Right atrium auricular region (tissue), 2 donors: ENCODE results near the gene TVP23C. TPM values are rescaled to one million over a fixed set of nuclear protein-coding genes. Genes with fewer than 3 reads are reported as not detected.

ENCODE experiments used
- DNase-seq: peaks from one replicate; pipeline ENCODE4 v3.0.0-alpha.2; 2019; ENCODE audit warnings: low spot score
- H3K27ac ChIP-seq, 2 donors: fragments of 200-600 bp; sonication (generic); 1 replicate in 1 of 2; 2 replicates in 1 of 2; pipeline ENCODE4 v1.5.1; 2016 to 2019
- H3K27me3 ChIP-seq, 2 donors: fragments of 200-600 bp; sonication (generic); one replicate each; pipeline versions ENCODE4 v1.5.1 to v1.6.0; 2017 to 2019
- H3K36me3 ChIP-seq: fragments of 200-600 bp; sonication (generic); one replicate; pipeline ENCODE4 v1.5.1; 2016
- H3K4me1 ChIP-seq, 2 donors: fragments of 200-600 bp; sonication (generic); one replicate each; pipeline versions ENCODE4 v1.5.1 to v1.6.0; 2017 to 2019
- H3K4me3 ChIP-seq, 2 donors: fragments of 200-600 bp; sonication (generic); 1 replicate in 1 of 2; 2 replicates in 1 of 2; pipeline ENCODE4 v1.5.1; 2017 to 2019; ENCODE audit warnings: mild to moderate bottlenecking in 1 of 2, moderate library complexity in 1 of 2
- H3K9me3 ChIP-seq, 2 donors: fragments of 200-600 bp; sonication (generic); one replicate each; pipeline ENCODE4 v1.5.1; 2019
- CTCF ChIP-seq, 2 donors: fragments of 200-600 bp; sonication (generic); IDR thresholded peaks; one replicate each; pipeline ENCODE4 v1.5.1; 2019; ENCODE audit warnings: antibody characterized with exemption in 2 of 2
- total RNA-seq, 2 donors: library from RNA; depleted of rRNA; stranded (reverse); fragments of >200 nt; gene quantifications; one replicate each; pipeline ENCODE4 v1.1.0, GENCODE V29; 2016

The TVP23C gene
- total RNA-seq, 2 donors from 2014 or later: 3.3 to 5.3 TPM

- Histone ChIP-seq H3K27me3 (no peaks in the 10 kb centered on the region), H3K4me1 (peaks cover 0 to 19% of the 10 kb centered on the region in 2 donors), H3K27ac (peak overlapping the region; percentile 26 to 37), H3K4me3 (no peak overlapping the region), H3K9me3 (no peaks in the 10 kb centered on the region), H3K36me3 (no peaks in the 10 kb centered on the region)
- DNase-seq: no peak
- no peak for TF ChIP-seq CTCF (IDR thresholded peaks at IDR 0.05)
Observed at GRCh38 chr17:15496735-15497670, 66.3 kb downstream of the TVP23C start.

GRCh38 chr17:15494821-15495220 lies 68.5 kb downstream of the TVP23C start:
- DNase-seq: no peak
- TF ChIP-seq CTCF (IDR thresholded peaks at IDR 0.05): no peak
- Histone ChIP-seq H3K27me3 (no peaks in the 10 kb centered on the region), H3K4me3 (no peak overlapping the region), H3K4me1 (peaks cover 0 to 27% of the 10 kb centered on the region in 2 donors), H3K9me3 (no peaks in the 10 kb centered on the region), H3K36me3 (no peaks in the 10 kb centered on the region), H3K27ac (no peak overlapping the region)

GRCh38 chr17:15493693-15494035 lies 69.6 kb downstream of the TVP23C start:
- Histone ChIP-seq H3K4me1 (peaks cover 0 to 27% of the 10 kb centered on the region in 2 donors), H3K36me3 (no peaks in the 10 kb centered on the region), H3K9me3 (no peaks in the 10 kb centered on the region), H3K27ac (no peak overlapping the region), H3K27me3 (no peaks in the 10 kb centered on the region), H3K4me3 (no peak overlapping the region)
- no peak for TF ChIP-seq CTCF (IDR thresholded peaks at IDR 0.05)
- DNase-seq: no peak

GRCh38 chr17:15492791-15493692 lies 70.2 kb downstream of the TVP23C start:
- H3K27ac ChIP-seq: no peak overlapping the region
- DNase-seq: no peak
- H3K36me3 ChIP-seq: no peaks in the 10 kb centered on the region
- no peak overlapping the region for H3K4me3 ChIP-seq
- H3K4me1 ChIP-seq: peaks cover 0 to 27% of the 10 kb centered on the region in 2 donors
- no peaks in the 10 kb centered on the region for H3K27me3 ChIP-seq
- TF ChIP-seq CTCF (IDR thresholded peaks at IDR 0.05): no peak
- H3K9me3 ChIP-seq: no peaks in the 10 kb centered on the region

GRCh38 chr17:15492186-15492585 lies 71.1 kb downstream of the TVP23C start:
- no peak overlapping the region for H3K27ac ChIP-seq
- H3K4me3 ChIP-seq: no peak overlapping the region

More at GRCh38 chr17:15492186-15492585, 71.1 kb downstream of the TVP23C start:
- peaks cover 0 to 26% of the 10 kb centered on the region in 2 donors for H3K4me1 ChIP-seq
- no peaks in the 10 kb centered on the region for H3K36me3 ChIP-seq
- DNase-seq: no peak
- H3K27me3 ChIP-seq: no peaks in the 10 kb centered on the region
- H3K9me3 ChIP-seq: no peaks in the 10 kb centered on the region
- TF ChIP-seq CTCF (IDR thresholded peaks at IDR 0.05): no peak
